K562 (cell line): ENCODE results near the gene DNAH17.

Source experiments
- CEBPZ ChIP-seq: fragments of 150-350 bp; IDR thresholded peaks from 2 replicates; pipeline ENCODE4 v1.6.1; 2014; ENCODE audit warnings: low read depth, mild to moderate bottlenecking, low read length, borderline replicate concordance
- CHCHD3 ChIP-seq: fragments of 250-450 bp; sonication (Bioruptor Pico); IDR thresholded peaks from 2 replicates; pipeline ENCODE4 v2.1.2; 2022; ENCODE audit warnings: mild to moderate bottlenecking
- KLF6 ChIP-seq: fragments of 250-450 bp; sonication (Bioruptor Pico); IDR thresholded peaks from 2 replicates; pipeline ENCODE4 v1.4.0; 2020; ENCODE audit warnings: mild to moderate bottlenecking, moderate library complexity, borderline replicate concordance
- LCOR ChIP-seq: sonication (generic); formaldehyde crosslinking; IDR thresholded peaks from 2 replicates; pipeline ENCODE4 v1.8.0; 2022; ENCODE audit warnings: mild to moderate bottlenecking, missing genetic modification reagents
- MTA2 ChIP-seq: fragments of 450-650 bp; IDR thresholded peaks from 2 replicates; pipeline ENCODE4 v1.6.1; 2016; ENCODE audit warnings: low read depth
- NCOA2 ChIP-seq, 2 experiments: fragments of 450-650 bp; IDR thresholded peaks; 2 replicates each; pipeline ENCODE4 v1.6.1; 2018; ENCODE audit warnings: mild to moderate bottlenecking in 2 of 2, moderate library complexity in 1 of 2; ENCODE audit not compliant: partially characterized antibody in 2 of 2
- NFRKB ChIP-seq: fragments of 450-650 bp; IDR thresholded peaks from 2 replicates; pipeline ENCODE4 v1.6.1; 2016; ENCODE audit warnings: low read depth
- POLR2AphosphoS5 ChIP-seq: IDR thresholded peaks from 2 replicates; pipeline ENCODE4 v1.6.1; 2011; ENCODE audit warnings: mild to moderate bottlenecking, low read depth, low read length, moderate library complexity; ENCODE audit not compliant: control insufficient read depth, insufficient read depth
- ZNF263 ChIP-seq: sonication (generic); formaldehyde crosslinking; IDR thresholded peaks from 2 replicates; pipeline ENCODE4 v1.8.0; 2022; ENCODE audit warnings: mild to moderate bottlenecking, missing genetic modification reagents, borderline replicate concordance
- TF ChIP-seq, protein P1 (sequence below): fragments of 450-650 bp; IDR thresholded peaks from 2 replicates; pipeline ENCODE4 v1.6.1; 2016; ENCODE audit warnings: missing biosample characterization, missing genetic modification characterization
- TF ChIP-seq, protein P2 (sequence below), 3 experiments: IDR thresholded peaks in 2 of 3; conservative IDR thresholded peaks in 1 of 3; 2 replicates each; pipeline ENCODE4 v1.5.1; 2011 to 2012; ENCODE audit warnings: low read length in 3 of 3, mild to moderate bottlenecking in 3 of 3, control low read depth in 2 of 3, improper control_type of control experiment in 1 of 3, inconsistent platforms in 1 of 3, low read depth in 1 of 3, mixed read lengths in 1 of 3, moderate library complexity in 1 of 3; ENCODE audit not compliant: insufficient read depth in 2 of 3
- TF ChIP-seq, protein P3 (sequence below): sonication (generic); formaldehyde crosslinking; IDR thresholded peaks from 2 replicates; pipeline ENCODE4 v1.8.0; 2023; ENCODE audit warnings: mild to moderate bottlenecking, missing genetic modification reagents
- TF ChIP-seq, protein P4 (sequence below), 2 experiments: fragments of 450-650 bp; formaldehyde crosslinking in 1 of 2; IDR thresholded peaks; 2 replicates each; pipeline versions ENCODE4 v1.4.0 to v1.6.1; 2014 to 2020; ENCODE audit warnings: mild to moderate bottlenecking in 2 of 2, borderline replicate concordance in 1 of 2, low read depth in 1 of 2

DNA sequence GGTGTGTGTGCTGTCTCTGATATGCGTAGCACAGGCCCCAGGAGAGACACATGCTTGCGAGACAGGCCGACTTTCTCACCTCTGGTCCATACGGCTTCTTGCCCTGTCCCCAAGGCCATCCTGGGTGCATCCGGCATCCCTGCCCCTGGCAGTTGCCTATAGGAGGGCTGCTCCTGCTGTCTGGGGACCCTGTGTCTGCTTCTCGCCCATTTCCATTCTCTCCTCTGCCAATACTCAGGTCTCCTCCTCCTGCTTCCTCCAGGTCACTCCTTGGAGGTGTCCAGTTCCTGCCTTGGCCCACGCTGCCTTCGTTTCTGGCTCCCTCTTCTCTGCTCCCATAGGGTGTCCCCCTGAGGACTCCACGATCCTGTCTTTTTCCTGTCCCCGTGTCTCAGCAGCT lies 89.0 kb downstream of the DNAH17 start:
- TF ChIP-seq, protein P1, sequence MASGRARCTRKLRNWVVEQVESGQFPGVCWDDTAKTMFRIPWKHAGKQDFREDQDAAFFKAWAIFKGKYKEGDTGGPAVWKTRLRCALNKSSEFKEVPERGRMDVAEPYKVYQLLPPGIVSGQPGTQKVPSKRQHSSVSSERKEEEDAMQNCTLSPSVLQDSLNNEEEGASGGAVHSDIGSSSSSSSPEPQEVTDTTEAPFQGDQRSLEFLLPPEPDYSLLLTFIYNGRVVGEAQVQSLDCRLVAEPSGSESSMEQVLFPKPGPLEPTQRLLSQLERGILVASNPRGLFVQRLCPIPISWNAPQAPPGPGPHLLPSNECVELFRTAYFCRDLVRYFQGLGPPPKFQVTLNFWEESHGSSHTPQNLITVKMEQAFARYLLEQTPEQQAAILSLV: no peak
- TF ChIP-seq KLF6 (no peak), LCOR (CRISPR knock-in tag) (no peak), POLR2AphosphoS5 (no peak), CEBPZ (no peak), NCOA2 (IDR thresholded peaks at IDR 0.05; ENCODE audit: partially characterized antibody in 2 of 2) (no peak), CHCHD3 (no peak), ZNF263 (CRISPR knock-in tag) (no peak), MTA2 (no peak), NFRKB (no peak)
- TF ChIP-seq, protein P2, sequence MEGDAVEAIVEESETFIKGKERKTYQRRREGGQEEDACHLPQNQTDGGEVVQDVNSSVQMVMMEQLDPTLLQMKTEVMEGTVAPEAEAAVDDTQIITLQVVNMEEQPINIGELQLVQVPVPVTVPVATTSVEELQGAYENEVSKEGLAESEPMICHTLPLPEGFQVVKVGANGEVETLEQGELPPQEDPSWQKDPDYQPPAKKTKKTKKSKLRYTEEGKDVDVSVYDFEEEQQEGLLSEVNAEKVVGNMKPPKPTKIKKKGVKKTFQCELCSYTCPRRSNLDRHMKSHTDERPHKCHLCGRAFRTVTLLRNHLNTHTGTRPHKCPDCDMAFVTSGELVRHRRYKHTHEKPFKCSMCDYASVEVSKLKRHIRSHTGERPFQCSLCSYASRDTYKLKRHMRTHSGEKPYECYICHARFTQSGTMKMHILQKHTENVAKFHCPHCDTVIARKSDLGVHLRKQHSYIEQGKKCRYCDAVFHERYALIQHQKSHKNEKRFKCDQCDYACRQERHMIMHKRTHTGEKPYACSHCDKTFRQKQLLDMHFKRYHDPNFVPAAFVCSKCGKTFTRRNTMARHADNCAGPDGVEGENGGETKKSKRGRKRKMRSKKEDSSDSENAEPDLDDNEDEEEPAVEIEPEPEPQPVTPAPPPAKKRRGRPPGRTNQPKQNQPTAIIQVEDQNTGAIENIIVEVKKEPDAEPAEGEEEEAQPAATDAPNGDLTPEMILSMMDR (IDR thresholded peaks at IDR 0.05 in 2 of 3, conservative IDR thresholded peaks at IDR 0.05 in 1 of 3; ENCODE audit: insufficient read depth in 2 of 3, low read depth in 1 of 3, low read length in 3 of 3): no peak
- TF ChIP-seq, protein P3, sequence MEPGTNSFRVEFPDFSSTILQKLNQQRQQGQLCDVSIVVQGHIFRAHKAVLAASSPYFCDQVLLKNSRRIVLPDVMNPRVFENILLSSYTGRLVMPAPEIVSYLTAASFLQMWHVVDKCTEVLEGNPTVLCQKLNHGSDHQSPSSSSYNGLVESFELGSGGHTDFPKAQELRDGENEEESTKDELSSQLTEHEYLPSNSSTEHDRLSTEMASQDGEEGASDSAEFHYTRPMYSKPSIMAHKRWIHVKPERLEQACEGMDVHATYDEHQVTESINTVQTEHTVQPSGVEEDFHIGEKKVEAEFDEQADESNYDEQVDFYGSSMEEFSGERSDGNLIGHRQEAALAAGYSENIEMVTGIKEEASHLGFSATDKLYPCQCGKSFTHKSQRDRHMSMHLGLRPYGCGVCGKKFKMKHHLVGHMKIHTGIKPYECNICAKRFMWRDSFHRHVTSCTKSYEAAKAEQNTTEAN (CRISPR knock-in tag): no peak
- TF ChIP-seq, protein P4, sequence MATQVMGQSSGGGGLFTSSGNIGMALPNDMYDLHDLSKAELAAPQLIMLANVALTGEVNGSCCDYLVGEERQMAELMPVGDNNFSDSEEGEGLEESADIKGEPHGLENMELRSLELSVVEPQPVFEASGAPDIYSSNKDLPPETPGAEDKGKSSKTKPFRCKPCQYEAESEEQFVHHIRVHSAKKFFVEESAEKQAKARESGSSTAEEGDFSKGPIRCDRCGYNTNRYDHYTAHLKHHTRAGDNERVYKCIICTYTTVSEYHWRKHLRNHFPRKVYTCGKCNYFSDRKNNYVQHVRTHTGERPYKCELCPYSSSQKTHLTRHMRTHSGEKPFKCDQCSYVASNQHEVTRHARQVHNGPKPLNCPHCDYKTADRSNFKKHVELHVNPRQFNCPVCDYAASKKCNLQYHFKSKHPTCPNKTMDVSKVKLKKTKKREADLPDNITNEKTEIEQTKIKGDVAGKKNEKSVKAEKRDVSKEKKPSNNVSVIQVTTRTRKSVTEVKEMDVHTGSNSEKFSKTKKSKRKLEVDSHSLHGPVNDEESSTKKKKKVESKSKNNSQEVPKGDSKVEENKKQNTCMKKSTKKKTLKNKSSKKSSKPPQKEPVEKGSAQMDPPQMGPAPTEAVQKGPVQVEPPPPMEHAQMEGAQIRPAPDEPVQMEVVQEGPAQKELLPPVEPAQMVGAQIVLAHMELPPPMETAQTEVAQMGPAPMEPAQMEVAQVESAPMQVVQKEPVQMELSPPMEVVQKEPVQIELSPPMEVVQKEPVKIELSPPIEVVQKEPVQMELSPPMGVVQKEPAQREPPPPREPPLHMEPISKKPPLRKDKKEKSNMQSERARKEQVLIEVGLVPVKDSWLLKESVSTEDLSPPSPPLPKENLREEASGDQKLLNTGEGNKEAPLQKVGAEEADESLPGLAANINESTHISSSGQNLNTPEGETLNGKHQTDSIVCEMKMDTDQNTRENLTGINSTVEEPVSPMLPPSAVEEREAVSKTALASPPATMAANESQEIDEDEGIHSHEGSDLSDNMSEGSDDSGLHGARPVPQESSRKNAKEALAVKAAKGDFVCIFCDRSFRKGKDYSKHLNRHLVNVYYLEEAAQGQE (IDR thresholded peaks at IDR 0.05; ENCODE audit: borderline replicate concordance): no peak
- TF ChIP-seq, protein P4 (CRISPR knock-in tag; IDR thresholded peaks at IDR 0.05; ENCODE audit: low read depth): no peak
